ENCODE data around the gene RNASEH2B. TPM values are rescaled to one million over a fixed set of nuclear protein-coding genes. Genes with fewer than 3 reads are reported as not detected.

The RNASEH2B gene
- polyA plus RNA-seq, 3 donors, result 30.9 to 71.5 (median 65.9) TPM

GRCh38 chr13:51001335-51001734 is 91.7 kb downstream of the RNASEH2B start:
- intact Hi-C loops (cut with micrococcal nuclease), result no loop called here
- no peak overlapping the region for H3K9ac ChIP-seq (ENCODE audit: insufficient read depth, low read length, poor library complexity, severe bottlenecking)
- H3K27me3 Mint-ChIP-seq (ENCODE audit: low read depth in 3 of 3), result peaks cover 2 to 5% (median 4%) of the 10 kb centered on the region in 3 donors
- TF ChIP-seq CTCF (IDR thresholded peaks at IDR 0.05), result no peak
- DNase-seq, result no peak
- no peak overlapping the region for H2AFZ ChIP-seq (ENCODE audit: insufficient read depth, low read depth, low read length, poor library complexity, severe bottlenecking)
- H3K36me3 ChIP-seq (replicated peaks in 1 of 2; ENCODE audit: control insufficient read depth in 1 of 2, insufficient read depth in 2 of 2, low read length in 2 of 2), result no peaks in the 10 kb centered on the region
- no peak overlapping the region for H3K4me2 ChIP-seq (replicated peaks; ENCODE audit: extremely low read depth, low read length, poor library complexity, severe bottlenecking)
- 81% methylated on average over 7 of the region's 8 CpGs for WGBS (ENCODE audit: insufficient coverage)
- no peaks in the 10 kb centered on the region for H3K79me2 ChIP-seq (ENCODE audit: insufficient read depth, low read length)
- peaks cover 5 to 11% of the 10 kb centered on the region in 2 donors for H3K4me1 ChIP-seq (ENCODE audit: control insufficient read depth in 1 of 2, insufficient read depth in 2 of 2, low read length in 2 of 2)
- H3K27ac ChIP-seq (ENCODE audit: low read depth in 1 of 2, low read length in 2 of 2), result no peak overlapping the region
- H3K9me3 ChIP-seq (replicated peaks in 1 of 2; ENCODE audit: control insufficient read depth in 1 of 2, insufficient read depth in 1 of 2, low read length in 2 of 2), result no peaks in the 10 kb centered on the region
- peaks cover 0 to 1% (median 0%) of the 10 kb centered on the region in 7 donors for H3K9me3 Mint-ChIP-seq
- H3K36me3 Mint-ChIP-seq, result peaks cover 0 to 2% of the 10 kb centered on the region in 2 donors
- H4K20me1 ChIP-seq (ENCODE audit: insufficient read depth, low read length), result no peaks in the 10 kb centered on the region
- H3K4me3 Mint-ChIP-seq, result no peak overlapping the region
- H3K4me1 Mint-ChIP-seq, result peaks cover 13% of the 10 kb centered on the region
- H3K4me3 ChIP-seq (replicated peaks in 1 of 3; ENCODE audit: low read depth in 2 of 3, low read length in 3 of 3), result no peak overlapping the region
- H3K27me3 ChIP-seq (ENCODE audit: control insufficient read depth in 2 of 2, insufficient read depth in 2 of 2, low read length in 2 of 2), result no peaks in the 10 kb centered on the region
- no peak overlapping the region for H3K27ac Mint-ChIP-seq

GRCh38 chr13:51002736-51003135 is 93.1 kb downstream of the RNASEH2B start:
- Histone ChIP-seq H3K36me3 (replicated peaks in 1 of 2; ENCODE audit: control insufficient read depth in 1 of 2, insufficient read depth in 2 of 2, low read length in 2 of 2) (no peaks in the 10 kb centered on the region), H3K27me3 (ENCODE audit: control insufficient read depth in 2 of 2, insufficient read depth in 2 of 2, low read length in 2 of 2) (no peaks in the 10 kb centered on the region), H4K20me1 (ENCODE audit: insufficient read depth, low read length) (no peaks in the 10 kb centered on the region), H3K27ac (ENCODE audit: low read depth in 1 of 2, low read length in 2 of 2) (no peak overlapping the region), H3K4me1 (ENCODE audit: control insufficient read depth in 1 of 2, insufficient read depth in 2 of 2, low read length in 2 of 2) (peaks cover 5 to 11% of the 10 kb centered on the region in 2 donors), H3K4me3 (replicated peaks in 1 of 3; ENCODE audit: low read depth in 2 of 3, low read length in 3 of 3) (no peak overlapping the region), H2AFZ (ENCODE audit: insufficient read depth, low read depth, low read length, poor library complexity, severe bottlenecking) (no peak overlapping the region), H3K4me2 (replicated peaks; ENCODE audit: extremely low read depth, low read length, poor library complexity, severe bottlenecking) (no peak overlapping the region), H3K9me3 (replicated peaks in 1 of 2; ENCODE audit: control insufficient read depth in 1 of 2, insufficient read depth in 1 of 2, low read length in 2 of 2) (no peaks in the 10 kb centered on the region), H3K9ac (ENCODE audit: insufficient read depth, low read length, poor library complexity, severe bottlenecking) (no peak overlapping the region), H3K79me2 (ENCODE audit: insufficient read depth, low read length) (no peaks in the 10 kb centered on the region)
- H3K9me3 Mint-ChIP-seq, result peaks cover 0 to 1% (median 0%) of the 10 kb centered on the region in 7 donors
- H3K4me1 Mint-ChIP-seq, result peaks cover 13% of the 10 kb centered on the region
- peaks cover 2 to 6% (median 5%) of the 10 kb centered on the region in 3 donors for H3K27me3 Mint-ChIP-seq (ENCODE audit: low read depth in 3 of 3)
- no peak for DNase-seq
- intact Hi-C loops (cut with micrococcal nuclease), result no loop called here
- H3K4me3 Mint-ChIP-seq, result no peak overlapping the region
- TF ChIP-seq CTCF (IDR thresholded peaks at IDR 0.05), result no peak
- WGBS (ENCODE audit: insufficient coverage), result no CpG with 5 or more reads among the region's 1 CpG
- peaks cover 0 to 2% of the 10 kb centered on the region in 2 donors for H3K36me3 Mint-ChIP-seq
- peak overlapping the region in 1 of 7 donors; percentile 0 for H3K27ac Mint-ChIP-seq

Data from CD14-positive monocyte (primary cell).